Measurements from ENCODE around the gene XPO1. TPM values are rescaled to one million over a fixed set of nuclear protein-coding genes. Genes with fewer than 3 reads are reported as not detected.

The XPO1 gene
- total and polyA plus RNA-seq, 2 donors (not counting 3 experiments of a cell fraction or from before 2014, with no cell fraction given) = 46.7 to 166 TPM

DNA sequence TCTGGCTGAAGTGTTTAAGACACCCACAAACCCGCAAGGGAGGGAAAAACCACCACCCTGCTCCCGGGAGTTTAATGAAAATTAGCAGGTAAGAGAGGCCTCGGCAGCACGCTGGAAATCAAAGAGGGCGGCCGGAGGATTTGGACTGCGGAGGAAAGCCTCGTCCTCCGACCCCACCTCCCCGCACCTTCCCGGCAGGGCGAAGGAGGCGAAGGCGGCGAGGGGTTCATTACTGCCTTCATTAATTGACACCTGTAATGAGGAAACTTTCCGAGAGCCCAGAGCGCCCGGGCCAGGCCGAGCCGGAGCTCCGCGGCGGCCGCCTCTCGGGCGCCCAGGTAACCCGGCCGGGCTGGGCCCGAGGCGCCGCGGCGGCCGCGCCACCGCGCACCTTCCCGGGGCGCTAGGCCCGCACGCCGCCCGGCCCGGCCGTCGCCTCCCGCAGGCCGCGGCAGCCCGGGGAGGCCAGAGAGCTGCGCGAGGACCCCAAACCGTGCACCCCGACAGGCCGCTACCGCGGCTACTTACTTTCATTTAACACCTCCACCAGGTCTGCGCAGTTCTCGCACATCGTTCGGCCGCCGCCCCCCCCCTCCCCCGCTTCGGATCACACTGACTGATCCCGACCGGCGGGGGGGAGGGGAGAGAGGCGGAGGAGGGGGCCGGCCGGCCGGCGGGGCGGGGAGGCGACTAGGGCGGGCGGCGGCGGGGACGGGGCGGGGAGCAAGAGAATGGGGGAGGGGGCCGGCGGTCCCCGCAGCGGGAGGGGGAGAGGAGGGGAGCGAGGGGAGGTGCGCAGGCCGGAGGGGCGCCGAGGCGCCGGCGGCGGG, 67.8 kb downstream of the XPO1 start:
- Histone ChIP-seq H3K4me3 (replicated peaks in 1 of 3; ENCODE audit: insufficient read depth in 1 of 3, low read depth in 1 of 3, low read length in 3 of 3) (peak overlapping the region; percentile 73 to 98 (median 94)), H3K9ac (replicated peaks; ENCODE audit: extremely low read depth, insufficient read depth, low read length) (peak overlapping the region; percentile 98), H3K4me1 (ENCODE audit: control insufficient read depth, extremely low read depth, insufficient read depth, low read length) (peaks cover 12% of the 10 kb centered on the region), H4K20me1 (replicated peaks; ENCODE audit: control insufficient read depth, extremely low read depth, insufficient read depth, low read length) (no peaks in the 10 kb centered on the region), H3K9me1 (replicated peaks; ENCODE audit: control insufficient read depth, extremely low read depth, insufficient read depth, low read length) (no peaks in the 10 kb centered on the region), H3K36me3 (ENCODE audit: control insufficient read depth in 2 of 2, extremely low read depth in 1 of 2, insufficient read depth in 2 of 2, low read length in 2 of 2) (peaks cover 0 to 3% of the 10 kb centered on the region in 2 experiments), H3K27ac (ENCODE audit: insufficient read depth, low read depth, low read length) (peak overlapping the region; percentile 86), H3K4me2 (ENCODE audit: insufficient read depth, low read length) (peak overlapping the region; percentile 95), H3K27me3 (ENCODE audit: control insufficient read depth in 2 of 2, insufficient read depth in 2 of 2, low read length in 2 of 2) (no peaks in the 10 kb centered on the region), H2AFZ (ENCODE audit: low read depth, low read length) (peak overlapping the region; percentile 47), H3K9me3 (replicated peaks; ENCODE audit: control insufficient read depth, insufficient read depth, low read length) (no peaks in the 10 kb centered on the region), H3K79me2 (ENCODE audit: control insufficient read depth, insufficient read depth, low read length) (peaks cover 54% of the 10 kb centered on the region)
- intact Hi-C loops (cut with micrococcal nuclease) (loop anchor here (2.0 kb wide), 1 partner anchor 44 kb away; no protein-coding TSS in a partner anchor), dilution Hi-C loops (cut with MboI; ENCODE audit: extremely low pct_ligation_motif_present, low sequenced_read_pairs) (no loop called here)
- FAIRE-seq (no peak), DNase-seq (ENCODE audit: low read depth, low spot score) (peak; percentile 60)
- BruUV-seq (replicated peaks) = no TSS peak
- CTCF ChIA-PET = interaction anchor here (1.6 kb wide), 1 partner anchor 44 kb away, joined by 4 read pairs; no protein-coding TSS in a partner anchor
- POLR2A ChIA-PET = no interaction called here
- TF ChIP-seq FOS (IDR thresholded peaks at IDR 0.05; ENCODE audit: borderline replicate concordance, insufficient read depth, low read length) (no peak), MYC (IDR thresholded peaks at IDR 0.05; ENCODE audit: low read depth, low read length) (no peak), POLR2AphosphoS5 (IDR thresholded peaks at IDR 0.05; ENCODE audit: insufficient read depth, low read depth, low read length) (no peak), EZH2 (IDR thresholded peaks at IDR 0.05; ENCODE audit: borderline replicate concordance, low read depth, low read length, severe bottlenecking) (no peak), GATA2 (IDR thresholded peaks at IDR 0.05; ENCODE audit: insufficient read depth, insufficient read length, low read depth, low read length) (no peak), JUN (IDR thresholded peaks at IDR 0.05; ENCODE audit: borderline replicate concordance, insufficient read depth, insufficient read length, low read depth) (no peak), POLR2A (IDR thresholded peaks at IDR 0.05; ENCODE audit: low read depth, low read length) (no peak)
- TF ChIP-seq, protein P1, sequence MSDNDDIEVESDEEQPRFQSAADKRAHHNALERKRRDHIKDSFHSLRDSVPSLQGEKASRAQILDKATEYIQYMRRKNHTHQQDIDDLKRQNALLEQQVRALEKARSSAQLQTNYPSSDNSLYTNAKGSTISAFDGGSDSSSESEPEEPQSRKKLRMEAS (IDR thresholded peaks at IDR 0.05; ENCODE audit: insufficient read depth, insufficient read length) = no peak
- TF ChIP-seq, protein P2, sequence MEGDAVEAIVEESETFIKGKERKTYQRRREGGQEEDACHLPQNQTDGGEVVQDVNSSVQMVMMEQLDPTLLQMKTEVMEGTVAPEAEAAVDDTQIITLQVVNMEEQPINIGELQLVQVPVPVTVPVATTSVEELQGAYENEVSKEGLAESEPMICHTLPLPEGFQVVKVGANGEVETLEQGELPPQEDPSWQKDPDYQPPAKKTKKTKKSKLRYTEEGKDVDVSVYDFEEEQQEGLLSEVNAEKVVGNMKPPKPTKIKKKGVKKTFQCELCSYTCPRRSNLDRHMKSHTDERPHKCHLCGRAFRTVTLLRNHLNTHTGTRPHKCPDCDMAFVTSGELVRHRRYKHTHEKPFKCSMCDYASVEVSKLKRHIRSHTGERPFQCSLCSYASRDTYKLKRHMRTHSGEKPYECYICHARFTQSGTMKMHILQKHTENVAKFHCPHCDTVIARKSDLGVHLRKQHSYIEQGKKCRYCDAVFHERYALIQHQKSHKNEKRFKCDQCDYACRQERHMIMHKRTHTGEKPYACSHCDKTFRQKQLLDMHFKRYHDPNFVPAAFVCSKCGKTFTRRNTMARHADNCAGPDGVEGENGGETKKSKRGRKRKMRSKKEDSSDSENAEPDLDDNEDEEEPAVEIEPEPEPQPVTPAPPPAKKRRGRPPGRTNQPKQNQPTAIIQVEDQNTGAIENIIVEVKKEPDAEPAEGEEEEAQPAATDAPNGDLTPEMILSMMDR (IDR thresholded peaks at IDR 0.05; ENCODE audit: extremely low read depth in 1 of 2, insufficient read depth in 1 of 2, low read depth in 1 of 2, low read length in 2 of 2) = no peak
